B cell (primary cell): ENCODE measurements around the gene MAML3.

Experiments used
- EZH2 ChIP-seq: IDR thresholded peaks from 2 replicates; pipeline ENCODE4 v1.6.1; 2012; ENCODE audit warnings: borderline replicate concordance, low read depth, mild to moderate bottlenecking, moderate library complexity, low read length; ENCODE audit not compliant: insufficient read depth, poor library complexity, severe bottlenecking
- TF ChIP-seq, protein P1 (sequence below): fragments of 200-600 bp; IDR thresholded peaks from one replicate; pipeline ENCODE4 v1.8.0; 2022; ENCODE audit warnings: antibody characterized with exemption, mild to moderate bottlenecking

DNA sequence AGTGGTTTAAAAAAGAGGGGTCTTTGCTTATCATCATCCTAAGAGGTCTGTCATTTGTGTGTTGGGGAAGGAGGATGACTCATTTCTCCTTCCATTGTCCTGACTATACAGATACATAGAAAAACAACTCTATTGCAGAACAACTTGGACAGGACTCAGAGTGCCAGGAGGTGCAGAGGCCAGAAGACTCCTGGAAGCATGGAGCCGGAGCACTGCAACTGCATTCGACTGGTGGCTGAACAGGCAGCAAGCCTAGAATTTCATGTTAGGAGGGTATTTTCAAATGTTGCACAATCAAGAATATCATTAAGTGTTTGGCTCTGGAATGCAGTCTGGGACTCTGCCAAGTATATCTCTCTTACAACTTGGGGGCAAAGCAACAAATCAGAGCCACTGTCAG, 35.0 kb upstream of the MAML3 start:
- TF ChIP-seq, protein P1, sequence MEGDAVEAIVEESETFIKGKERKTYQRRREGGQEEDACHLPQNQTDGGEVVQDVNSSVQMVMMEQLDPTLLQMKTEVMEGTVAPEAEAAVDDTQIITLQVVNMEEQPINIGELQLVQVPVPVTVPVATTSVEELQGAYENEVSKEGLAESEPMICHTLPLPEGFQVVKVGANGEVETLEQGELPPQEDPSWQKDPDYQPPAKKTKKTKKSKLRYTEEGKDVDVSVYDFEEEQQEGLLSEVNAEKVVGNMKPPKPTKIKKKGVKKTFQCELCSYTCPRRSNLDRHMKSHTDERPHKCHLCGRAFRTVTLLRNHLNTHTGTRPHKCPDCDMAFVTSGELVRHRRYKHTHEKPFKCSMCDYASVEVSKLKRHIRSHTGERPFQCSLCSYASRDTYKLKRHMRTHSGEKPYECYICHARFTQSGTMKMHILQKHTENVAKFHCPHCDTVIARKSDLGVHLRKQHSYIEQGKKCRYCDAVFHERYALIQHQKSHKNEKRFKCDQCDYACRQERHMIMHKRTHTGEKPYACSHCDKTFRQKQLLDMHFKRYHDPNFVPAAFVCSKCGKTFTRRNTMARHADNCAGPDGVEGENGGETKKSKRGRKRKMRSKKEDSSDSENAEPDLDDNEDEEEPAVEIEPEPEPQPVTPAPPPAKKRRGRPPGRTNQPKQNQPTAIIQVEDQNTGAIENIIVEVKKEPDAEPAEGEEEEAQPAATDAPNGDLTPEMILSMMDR, result no peak
- TF ChIP-seq EZH2, result no peak
